HG03280 (cell line): ENCODE results near the gene RPL27.
"Not testable (repeated sequence)": the region's sequence is repeated elsewhere in the genome, so short reads cannot be mapped to it uniquely, and the experiment has no call there.

ENCODE experiments used
- ATAC-seq: cut with Tn5 transposase; IDR thresholded peaks from one replicate; pipeline ENCODE4 v1.9.1; 2021; ENCODE audit warnings: mild to moderate bottlenecking, moderate library complexity; ENCODE audit not compliant: unreplicated experiment

RPL27 gene

DNA sequence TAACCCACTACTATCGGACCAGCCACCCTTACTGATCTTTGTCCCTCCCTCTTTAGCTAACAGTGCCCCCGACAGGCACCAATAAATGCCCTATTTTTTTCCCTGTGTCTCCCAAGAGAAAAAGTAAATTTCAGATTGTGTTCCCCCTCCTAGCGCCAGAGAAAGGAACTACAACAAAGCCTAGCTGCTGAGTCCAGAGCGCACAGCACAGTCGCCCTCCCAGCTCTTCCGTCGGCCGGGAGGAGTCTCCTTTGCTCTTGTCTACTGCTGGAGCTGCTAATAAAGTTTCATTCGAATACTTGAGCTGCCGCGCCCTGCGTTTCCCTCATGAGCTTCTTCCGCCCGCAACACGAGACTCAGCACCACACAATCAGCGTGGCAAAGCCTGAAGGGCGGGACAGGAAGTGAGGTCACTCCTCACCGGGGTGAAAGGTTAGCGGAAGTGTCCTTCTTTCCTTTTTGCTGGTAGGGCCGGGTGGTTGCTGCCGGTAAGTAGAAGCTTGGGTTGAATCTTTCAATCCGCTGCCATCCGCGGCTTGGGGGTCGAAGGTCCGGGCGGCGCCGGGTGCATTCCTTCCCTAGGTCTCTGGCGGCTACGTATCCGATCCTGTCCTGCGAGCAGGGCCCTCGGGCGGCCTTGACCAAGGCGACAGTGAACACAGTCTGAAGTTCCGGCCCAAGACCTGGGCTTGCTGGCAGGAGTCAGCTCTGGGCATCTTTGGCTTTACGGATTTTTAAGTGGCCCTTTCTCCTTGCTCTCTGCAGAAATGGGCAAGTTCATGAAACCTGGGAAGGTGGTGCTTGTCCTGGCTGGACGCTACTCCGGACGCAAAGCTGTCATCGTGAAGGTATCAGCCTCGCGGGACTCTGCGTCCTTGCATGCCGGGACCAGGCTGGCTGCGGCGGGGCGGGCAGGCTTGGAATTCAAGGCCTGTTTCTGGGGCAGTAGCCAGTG, at the start of gene RPL27:
RPL27 (plus strand) TSS at position 436 of the 955 bp plus-strand sequence; CDS start at position 768, 332 bp downstream.
- ATAC-seq, result peak; percentile 90

DNA sequence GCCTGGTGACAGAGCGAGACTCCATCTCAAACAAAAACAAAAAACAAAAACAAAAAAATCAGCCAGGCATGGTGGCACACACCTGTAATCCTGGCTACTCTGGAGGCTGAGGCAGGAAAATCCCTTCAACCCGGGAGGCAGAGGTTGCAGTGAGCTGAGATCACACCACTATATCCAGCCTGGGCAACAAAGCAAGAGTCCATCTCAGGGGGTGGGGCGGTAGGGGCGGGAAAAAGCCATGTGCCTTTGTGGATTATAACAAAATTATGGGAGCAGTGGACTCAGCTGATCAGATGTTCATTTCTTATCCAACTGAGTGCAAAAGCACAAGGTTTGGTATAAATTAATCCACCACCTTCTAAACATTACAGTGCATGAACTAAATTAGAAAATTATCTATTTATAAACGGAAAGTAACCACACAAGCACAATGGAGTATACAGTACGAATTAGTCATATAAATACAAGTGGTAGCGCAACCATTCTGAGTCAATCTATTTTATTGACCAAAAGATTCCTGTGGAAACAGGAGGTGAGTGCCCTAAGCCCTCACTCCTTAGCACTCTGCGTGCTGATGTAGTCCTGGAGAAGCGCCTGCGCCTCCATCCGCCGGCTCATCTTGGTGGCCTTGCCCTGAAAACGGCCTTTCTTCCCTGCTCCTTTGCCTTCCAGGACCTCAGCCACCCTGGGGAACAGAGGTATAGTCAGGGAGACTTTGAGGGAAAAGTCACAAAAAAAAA, 48.0 kb upstream of the RPL27 start:
- ATAC-seq, result no peak

DNA sequence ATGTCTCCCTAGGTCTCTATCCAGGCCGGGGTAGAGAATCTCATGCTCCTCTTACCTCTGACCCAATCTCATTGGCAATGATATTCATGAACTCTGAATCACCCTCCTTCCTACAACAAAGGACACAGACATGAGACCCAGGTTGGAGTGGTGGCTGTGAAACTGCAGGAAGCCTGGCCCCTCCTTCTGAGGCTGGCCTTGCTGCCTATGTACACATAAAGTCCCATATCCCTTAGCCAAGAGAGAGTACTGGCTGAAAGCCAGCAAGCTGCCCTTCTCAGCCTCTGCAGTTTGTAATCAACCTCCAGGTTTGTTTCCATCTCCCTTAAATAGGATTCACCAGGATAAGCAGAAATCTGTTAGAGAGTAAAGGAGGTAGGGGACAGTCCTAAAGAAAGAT, 44.5 kb upstream of the RPL27 start:
- no peak for ATAC-seq

DNA sequence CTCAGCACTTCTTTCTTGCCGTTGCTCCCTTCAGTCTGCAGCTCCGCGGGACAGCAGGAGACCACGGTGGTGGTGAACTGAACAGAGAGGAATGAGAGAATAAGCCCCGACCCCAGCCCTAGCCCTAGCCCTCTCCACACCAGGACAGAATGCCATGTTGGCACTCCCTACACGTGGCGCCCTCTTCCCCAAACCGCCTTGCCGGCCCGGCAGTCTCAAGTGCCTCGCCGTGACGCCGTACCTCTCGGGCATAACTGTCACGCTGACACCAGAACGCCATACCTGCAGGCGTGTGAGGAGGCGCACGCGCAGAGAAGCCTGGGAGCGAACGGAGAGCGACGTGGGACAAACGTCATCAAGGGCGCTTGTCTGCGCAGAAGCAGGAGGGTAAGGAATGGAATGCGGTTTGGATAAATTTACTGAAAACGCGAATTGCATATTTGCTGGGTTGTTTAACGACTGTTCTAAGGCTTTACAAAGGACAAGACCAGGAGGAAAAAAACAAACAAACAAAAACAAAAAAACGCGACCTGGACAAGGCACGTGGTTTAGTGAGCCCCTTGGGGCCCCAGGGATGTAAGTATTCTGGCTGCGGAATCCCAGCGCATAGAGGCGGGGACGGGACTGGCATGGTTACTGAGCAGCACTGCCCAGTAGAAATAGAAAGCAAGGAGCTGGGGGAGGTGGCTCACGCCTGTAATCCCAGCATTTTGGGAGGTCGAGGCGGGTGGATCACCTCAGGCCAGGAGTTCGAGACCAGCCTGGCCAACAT, 33.9 kb upstream of the RPL27 start, which contains the start of gene AARSD1:
AARSD1 (minus strand) TSS at position 294 of the 772 bp plus-strand sequence; CDS start at position 280, 14 bp downstream.
- ATAC-seq, result peak; percentile 86

DNA sequence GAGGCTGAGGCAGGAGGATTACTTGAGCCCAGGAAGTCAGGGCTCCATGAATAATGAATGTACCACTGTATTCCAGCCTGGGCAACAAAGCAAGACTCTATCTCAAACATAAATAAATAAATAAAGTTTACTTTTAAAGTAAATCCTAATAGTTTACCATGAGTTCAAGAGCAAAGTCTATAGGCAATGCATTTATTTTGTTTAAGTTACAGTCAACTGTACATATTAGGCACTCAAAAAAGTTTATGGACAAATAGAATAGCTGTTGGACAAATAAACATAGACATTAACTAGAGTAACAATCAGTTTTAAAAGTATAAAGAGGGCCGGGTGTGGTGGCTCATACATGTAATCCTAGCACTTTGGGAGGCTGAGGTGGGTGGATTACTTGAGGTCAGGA, 30.3 kb upstream of the RPL27 start:
- ATAC-seq, result no peak

DNA sequence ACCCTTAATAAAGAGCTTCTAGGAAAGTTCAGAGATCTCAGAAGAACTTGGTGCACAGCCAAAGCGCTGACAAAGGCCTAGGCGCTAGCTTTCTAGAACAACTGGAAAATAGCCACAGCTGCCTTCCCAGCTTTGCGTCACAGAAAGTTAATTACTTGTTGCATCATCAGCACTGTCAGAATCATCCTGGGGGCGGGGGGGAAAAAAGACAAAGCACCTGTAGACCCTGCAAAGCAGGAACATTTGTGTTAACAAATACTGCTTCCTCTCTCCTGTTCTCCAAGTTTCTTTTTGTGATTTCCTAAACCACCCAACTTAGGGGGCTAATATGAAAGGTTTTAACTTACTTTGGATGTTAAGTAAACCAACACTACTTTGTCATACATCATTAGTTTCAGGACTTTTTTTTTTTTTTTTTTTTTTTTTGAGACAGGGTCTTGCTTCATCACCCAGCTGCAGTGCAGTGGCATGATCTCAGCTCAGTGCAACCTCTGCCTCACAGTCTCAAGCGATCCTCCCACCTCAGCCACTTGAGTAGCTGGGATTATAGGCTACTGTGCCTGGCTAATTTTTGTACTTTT, 29.1 kb upstream of the RPL27 start:
- ATAC-seq, result no peak

DNA sequence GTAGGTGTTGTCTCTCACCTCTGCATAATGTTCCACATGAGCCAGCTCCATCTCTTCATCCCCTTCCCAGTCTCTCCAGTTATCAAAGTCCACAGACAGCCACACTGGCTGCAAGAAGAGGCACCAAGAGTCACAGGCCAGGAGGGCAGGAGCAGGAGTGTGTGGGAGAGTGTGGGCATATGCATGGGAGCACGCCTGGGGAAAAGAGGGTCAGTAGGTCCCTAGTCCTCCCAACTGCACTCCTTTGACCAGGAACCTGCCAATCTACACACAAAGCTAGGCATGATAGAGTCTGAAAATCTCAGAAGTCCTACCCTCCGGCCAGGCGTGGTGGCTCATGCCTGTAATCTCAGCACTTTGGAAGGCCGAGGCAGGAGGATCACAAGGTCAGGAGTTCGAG, 26.6 kb upstream of the RPL27 start:
- ATAC-seq, result no peak

DNA sequence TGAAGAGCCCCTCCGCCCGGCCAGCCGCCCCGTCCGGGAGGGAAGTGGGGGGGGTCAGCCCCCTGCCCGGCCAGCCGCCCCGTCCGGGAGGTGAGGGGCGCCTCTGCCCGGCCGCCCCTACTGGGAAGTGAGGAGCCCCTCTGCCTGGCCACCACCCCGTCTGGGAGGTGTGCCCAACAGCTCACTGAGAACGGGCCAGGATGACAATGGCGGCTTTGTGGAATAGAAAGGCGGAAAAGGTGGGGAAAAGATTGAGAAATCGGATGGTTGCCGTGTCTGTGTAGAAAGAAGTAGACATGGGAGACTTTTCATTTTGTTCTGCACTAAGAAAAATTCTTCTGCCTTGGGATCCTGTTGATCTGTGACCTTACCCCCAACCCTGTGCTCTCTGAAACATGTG, 24.9 kb upstream of the RPL27 start:
- not testable (repeated sequence) for ATAC-seq

DNA sequence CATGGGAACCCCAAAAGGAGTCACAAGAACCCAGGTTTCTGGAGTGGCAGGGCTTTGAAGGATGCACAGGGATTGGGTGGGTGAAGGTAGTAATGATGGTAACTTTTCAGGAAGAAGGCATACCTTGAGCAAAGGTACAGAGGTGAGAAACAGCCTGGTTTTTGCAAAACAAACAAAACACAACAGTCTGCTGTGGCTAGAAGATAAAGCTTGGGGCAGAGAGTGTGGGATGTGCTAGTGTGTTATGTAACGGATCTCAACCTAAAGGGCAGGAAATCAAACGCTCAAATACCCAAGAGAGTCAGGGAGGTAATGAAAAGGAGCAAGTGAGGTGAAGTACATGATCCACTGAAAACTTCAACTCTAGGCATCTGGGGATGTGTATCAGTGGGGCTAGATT, 23.0 kb upstream of the RPL27 start:
- ATAC-seq, result no peak

DNA sequence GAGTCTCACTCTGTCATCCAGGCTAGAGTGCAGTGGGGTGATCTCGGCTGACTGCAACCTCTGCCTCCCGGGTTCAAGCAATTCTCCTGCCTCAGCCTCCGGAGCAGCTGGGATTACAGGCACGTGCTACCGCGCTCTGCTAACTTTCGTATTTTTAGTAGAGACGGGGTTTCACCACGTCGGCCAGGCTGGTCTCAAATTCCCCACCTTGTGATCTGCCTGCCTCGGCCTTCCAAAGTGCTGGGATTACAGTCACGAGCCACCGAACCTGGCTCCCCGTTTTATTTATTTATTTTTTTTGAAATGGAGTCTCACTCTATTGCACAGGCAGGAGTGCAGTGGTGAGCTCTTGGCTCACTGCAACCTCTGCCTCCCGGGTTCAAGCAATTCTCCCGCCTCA, 22.5 kb upstream of the RPL27 start:
- not testable (repeated sequence) for ATAC-seq

DNA sequence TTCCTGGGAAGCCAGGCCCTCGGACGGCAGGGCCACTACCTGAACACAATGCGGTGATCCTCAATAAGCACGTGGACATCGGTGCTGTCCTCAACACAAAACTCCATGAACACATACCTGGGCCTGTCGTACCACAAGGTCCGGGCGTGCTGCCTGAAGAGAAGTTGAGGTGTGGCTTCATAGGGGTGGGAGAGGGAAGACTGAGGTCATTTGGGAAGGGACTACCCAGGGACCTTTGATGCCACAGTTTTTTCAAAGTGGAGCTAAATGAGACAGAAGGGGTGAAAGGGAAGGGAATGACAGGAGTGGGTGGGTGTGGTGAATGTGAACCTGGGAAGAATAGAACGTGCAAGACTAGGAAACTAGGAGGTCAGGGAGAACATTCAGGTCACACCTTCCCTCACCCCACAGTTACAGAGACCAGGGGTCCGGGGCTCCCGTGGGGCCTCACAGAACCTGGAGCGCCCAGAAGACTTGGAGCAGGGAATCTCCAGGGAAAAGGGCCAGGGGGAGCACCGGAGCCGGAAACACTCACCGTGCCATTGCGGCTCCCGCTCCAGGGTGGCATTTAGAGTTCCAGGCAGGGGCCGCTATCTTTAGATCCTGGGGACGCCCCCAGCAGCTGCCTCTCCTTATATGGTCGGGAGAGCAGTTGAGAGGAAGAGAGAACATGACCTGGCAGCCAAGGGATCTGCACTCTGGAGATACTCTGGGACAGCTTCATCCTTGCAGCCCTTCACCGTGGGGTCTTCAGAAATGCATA, 18.5 kb upstream of the RPL27 start, which contains the start of gene PTGES3L:
PTGES3L (minus strand) TSS at position 570 of the 763 bp plus-strand sequence; CDS start at position 543, 27 bp downstream.
- ATAC-seq, result peak; percentile 21

DNA sequence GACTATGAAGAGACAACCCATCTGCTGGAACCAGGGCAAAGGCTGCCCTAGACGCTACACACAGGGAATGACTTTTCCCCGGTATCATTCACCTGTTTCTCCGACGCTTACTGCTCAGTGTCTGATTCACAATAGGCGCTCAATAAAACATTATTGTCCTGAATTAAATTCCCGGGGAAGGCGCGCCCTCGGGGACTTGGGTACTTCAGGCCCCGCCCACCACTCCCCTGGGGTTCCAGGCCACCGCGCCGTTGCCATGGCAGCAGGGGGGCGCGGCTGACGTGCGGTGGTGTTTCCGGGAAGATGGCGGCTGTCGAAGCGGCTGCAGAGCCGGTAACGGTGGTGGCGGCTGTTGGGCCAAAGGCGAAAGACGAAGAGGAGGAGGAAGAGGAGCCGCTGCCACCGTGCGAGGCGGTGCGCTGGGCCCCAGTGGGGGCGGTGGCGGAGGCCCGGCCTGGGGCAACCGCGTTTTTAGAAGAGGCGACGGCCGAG, 17.9 kb upstream of the RPL27 start, which contains the start of gene RUNDC1:
RUNDC1 (plus strand) TSS at position 292 of the 492 bp plus-strand sequence; CDS start at position 304, 12 bp downstream.
- peak; percentile 72 for ATAC-seq

DNA sequence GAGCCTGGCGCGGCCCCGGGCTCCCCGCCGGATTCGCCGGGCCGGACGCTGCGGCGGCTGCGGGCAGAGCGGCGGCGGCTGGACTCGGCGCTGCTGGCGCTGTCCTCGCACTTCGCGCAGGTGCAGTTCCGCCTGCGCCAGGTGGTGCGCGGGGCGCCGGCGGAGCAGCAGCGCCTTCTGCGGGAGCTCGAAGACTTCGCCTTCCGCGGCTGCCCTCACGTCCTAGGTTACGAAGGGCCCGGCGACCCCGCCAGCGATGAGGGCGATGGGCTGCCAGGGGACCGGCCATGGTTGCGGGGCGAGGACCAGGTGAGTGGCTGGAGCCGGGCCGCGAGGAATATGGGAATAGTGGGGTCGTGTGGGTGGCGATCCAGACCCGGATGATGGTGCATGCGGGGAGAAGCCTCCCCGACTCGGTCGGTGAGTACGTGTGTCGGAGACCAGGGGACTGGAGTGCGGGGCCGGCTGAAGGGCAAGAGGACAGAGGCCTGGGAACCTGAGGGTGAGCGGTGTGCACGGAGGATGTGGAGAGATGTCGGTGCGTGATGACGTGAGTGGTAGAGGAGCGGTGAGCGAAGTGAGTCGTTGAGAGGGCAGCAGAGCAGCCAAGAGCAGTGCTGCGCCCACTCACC, 17.3 kb upstream of the RPL27 start:
- ATAC-seq, result peak; percentile 57

DNA sequence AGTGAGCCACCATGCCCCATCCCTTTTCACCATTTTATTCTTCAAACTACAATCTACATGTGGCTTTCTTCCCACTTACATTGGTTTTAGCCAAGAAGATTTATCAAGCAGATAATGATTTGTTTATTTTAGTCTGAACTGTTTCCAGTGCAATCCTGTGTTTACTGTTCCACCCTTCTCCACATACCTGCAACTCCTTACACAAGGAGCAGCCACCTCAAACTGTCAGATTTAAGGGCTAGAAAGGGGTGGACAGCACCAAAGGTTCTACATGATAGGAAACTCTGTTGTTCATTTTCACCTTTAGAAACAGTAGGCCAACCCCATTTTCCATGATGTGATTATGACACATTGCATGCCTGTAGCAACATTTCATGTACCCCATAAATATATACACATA, 16.0 kb upstream of the RPL27 start:
- no peak for ATAC-seq

DNA sequence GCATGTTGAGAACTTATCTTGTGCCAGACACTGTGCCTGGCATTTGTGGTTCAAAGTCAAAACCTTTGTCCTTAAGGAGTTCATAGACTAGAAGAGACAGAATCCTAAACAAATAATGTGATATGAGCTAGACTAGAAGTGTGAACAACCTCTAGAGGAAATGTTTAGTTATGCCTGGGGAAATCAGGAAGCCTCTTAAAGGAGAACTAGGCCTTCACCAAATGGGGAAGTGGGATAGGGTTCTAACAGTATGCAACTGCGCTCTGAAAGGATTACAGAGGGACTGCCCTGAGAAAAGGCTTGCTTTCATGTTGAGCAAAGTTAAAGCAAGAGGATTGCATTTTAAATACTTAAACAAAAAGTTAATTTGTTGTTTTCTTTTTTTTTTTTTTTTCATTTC, 13.0 kb upstream of the RPL27 start:
- ATAC-seq, result peak; percentile 34

DNA sequence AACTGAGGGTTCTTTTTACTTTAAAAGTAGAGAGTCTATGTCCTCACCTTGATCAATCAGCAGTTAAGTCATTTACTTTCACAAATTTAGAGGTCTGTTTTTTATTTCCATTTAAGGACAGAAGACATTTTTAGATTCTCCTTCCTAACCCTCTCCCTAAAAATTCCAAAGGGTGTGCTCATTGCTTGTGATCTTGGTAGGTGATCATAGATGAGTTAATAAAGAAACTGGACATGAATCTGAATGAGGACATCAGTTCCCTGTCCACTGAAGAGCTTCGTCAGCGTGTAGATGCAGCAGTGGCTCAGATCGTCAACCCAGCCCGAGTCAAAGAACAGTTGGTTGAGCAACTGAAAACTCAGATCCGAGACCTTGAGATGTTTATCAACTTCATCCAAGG, 9.1 kb upstream of the RPL27 start:
- ATAC-seq, result no peak

DNA sequence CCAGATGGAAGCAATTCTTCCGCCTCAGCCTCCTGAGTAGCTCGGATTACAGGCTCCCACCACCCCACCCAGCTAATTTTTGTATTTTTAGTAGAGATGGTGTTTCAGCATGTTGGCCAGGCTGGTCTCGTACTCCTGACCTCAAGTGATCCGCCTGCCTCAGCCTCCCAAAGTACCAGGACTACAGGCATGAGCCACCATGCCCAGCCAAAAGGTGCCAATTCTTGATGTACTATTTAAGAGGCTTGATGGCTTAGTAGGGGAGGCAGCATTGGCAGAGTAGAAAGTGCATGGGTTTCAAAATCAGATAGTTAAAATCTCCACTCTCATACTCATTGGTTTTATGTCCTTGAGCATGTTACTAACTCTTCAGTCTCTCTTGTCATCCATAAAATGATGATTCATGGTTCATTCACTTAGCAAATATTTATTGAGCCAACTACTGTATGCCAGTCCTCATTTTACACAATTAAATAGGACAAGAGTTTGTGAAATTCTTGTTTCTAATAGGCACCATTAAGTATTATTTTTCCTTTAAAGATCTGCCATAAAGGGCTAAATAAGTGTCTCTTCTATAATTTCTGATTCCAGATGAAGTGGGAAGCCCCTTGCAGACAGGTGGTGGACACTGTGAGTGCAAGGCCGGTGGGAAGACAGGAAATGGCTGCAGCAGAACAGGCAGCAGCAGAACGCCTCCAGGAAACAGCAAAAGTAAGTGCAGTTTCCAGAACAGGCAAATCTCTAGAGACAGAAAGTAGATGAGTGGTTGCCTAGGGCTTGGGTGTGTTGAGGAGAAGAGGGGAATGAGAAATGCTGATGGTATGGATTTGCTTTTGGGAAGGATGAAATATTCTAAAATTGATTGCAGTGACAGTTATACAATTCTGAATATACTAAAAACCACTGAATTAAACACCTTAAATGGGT, 8.2 kb upstream of the RPL27 start:
- no peak for ATAC-seq

DNA sequence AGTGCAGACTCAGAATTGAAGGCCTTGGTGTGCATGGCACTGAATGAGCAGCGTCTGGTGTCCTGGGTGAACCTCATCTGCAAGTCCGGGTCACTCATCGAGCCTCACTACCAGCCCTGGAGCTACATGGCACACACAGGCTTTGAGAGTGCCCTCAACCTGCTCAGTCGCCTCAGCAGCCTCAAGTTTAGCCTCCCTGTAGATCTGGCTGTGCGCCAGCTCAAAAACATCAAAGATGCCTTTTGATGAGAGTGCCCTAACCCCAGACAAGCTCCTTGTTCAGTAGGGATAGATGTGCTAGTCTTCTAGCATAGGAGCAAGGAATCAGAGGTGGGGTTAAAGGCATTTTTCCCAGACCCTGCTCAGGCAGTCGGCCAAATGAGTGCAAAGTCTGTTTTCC, 6.7 kb upstream of the RPL27 start:
- no peak for ATAC-seq
